HUDEP-2 (cell line): Measurements from ENCODE around the gene RAB14.
A peak's percentile ranks its signal among the peaks of the same experiment; 100 is the strongest.

Experiments
- DNase-seq, 76 experiments: peaks; one replicate each; lab custom pipeline; 2025; ENCODE audit not compliant: unreplicated experiment in 76 of 76; lab: John Stamatoyannopoulos, UW

The RAB14 gene

DNA sequence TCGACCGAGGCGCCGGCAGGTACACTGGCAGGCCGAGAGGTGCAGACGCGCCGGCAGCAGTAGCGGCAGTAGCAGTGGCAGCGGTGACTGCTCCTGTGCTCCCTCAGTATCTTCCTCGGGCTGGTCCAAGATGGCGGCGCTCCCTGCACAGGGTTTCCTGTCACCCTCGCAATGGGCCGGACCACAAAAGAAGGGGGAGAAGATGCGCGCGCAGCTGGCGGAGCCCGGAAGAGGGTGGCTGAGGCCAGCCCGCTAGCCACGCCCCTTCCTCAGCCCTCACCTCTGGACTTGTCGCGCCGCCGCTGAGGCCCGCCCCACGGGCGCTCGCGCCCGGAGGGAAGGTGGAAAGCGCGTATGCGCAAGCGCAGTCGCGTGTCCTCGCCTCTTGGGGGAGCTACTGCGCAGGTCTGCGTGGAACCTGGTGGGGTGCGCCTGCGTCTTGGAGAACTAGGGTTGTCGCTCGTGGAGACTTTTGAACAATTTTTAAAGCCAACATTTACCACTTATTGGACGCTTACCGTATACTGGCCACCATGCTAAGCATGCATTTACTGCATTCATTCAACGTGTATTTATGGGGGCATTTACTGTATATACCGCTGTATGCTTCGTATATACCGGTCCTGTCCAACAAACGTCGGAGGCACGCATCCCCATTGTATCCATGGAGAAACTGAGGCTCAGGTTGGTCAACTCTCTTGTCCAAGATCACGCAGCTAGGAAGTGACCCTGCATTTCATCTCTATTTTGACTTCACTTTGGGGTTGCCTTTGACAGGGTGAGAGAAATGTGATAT lies at the start of gene RAB14:
Gene RAB14 (minus strand): TSS at position 132 of the 796 bp plus-strand sequence. CDS start 8,457 bp downstream, outside the sequence.
- peak; percentile 61 to 99 (median 98) for DNase-seq

DNA sequence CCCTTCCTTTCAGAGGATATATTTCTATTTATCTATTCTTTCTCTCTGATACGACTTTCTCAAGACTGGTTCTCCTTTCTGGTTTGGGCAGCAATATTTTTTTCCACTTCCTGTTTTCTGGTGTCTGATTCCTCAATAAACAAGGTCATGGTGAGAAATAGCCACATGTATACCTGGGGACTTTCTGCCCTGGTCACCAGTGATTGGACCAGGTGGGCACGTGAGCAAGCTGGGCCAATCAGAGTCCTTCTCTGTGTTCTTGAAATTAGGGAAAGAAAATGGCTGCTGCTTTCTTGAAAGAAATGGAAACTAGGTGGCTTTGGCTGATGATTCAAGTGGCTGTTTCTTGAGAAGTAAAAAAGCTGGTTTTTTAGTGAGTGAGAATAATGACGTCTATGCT lies 47.9 kb upstream of the RAB14 start:
- DNase-seq, result no peak

DNA sequence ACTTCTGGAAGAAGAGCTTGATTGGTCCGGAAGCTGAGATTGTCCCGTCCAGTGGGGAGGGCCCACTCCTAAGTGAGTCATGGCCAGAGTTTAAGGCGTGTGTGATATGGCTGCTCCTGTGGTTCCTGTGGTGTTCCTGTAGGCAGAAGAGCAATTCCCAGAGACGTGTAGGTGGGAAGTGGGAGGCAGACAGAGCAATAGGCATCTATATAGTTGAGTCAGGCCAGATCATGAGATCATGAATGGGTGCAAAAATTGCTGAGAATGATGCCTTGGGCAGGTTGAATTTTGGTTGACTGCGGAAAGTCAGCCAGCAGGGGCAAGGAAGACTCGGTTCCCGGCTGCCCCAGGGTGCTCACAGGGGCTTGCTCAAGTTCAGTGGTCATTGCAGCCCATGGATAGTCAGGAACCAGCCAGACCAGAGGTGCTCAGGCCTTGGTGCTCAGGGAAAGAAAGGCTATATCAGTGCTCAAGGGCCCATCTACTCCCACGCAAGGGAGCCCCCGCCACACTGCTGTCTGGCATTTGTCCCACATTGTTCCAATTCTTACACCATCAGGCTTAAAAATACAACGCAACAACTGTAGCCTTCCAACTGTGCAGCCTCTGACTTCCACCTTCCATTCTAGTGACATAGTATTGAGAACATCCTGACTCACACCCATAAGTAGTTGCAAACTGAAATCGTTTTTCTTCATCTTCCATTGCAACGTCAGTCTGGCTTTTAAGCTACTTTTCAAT lies 45.3 kb upstream of the RAB14 start:
- no peak for DNase-seq

DNA sequence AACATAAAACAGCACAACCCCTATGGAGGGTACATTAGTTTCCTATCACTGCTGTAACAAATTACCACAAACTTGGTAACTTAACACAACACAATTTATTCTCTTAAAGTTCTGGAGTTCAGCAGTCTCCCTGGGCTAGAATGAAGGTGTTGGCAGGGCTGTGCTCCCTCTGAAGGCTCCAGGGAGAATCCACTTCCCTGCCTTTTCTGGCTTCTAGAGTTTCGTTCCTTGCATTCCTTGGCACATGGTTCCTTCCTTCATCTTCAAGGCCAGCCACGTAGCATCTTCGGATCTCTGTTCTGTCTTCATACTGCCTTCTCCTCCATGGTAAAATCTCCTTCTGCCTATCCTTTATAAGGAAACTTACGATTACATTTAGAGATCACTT lies 41.3 kb upstream of the RAB14 start:
- no peak for DNase-seq

DNA sequence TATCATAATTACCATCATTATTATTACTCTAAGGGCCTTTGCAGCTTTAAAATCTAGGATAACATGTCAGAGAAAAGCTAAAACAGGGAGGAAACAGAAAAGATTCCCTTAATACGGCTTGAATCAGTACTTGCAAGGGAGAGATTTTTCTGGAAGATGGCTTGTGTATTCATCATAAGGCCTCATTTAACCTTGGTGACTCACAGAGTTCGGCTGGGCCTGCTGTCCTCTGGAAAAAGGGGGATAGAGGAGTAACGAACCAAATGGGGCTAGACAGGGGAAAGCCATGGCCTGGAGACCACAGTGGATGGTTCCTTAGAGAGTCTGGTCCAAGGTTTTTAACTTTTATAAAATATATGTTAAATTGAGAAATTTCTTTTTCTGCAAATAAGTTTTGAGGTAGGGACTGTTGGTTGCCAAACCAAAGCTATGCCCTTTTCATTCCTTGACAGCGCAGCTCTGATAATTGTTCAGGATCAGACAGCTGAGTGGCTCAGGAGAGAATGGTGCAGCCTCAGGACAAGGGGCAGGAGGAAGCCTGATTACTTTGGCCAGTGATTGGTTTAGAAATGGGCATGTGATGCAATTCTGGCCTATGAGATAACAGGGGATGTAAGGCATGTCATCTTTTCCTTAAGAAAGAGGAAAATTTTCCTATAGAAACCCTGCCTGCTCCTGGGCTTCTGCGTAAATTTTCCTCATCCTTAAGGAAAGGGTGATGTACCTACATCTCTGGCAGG lies 40.7 kb upstream of the RAB14 start:
- DNase-seq, result no peak

DNA sequence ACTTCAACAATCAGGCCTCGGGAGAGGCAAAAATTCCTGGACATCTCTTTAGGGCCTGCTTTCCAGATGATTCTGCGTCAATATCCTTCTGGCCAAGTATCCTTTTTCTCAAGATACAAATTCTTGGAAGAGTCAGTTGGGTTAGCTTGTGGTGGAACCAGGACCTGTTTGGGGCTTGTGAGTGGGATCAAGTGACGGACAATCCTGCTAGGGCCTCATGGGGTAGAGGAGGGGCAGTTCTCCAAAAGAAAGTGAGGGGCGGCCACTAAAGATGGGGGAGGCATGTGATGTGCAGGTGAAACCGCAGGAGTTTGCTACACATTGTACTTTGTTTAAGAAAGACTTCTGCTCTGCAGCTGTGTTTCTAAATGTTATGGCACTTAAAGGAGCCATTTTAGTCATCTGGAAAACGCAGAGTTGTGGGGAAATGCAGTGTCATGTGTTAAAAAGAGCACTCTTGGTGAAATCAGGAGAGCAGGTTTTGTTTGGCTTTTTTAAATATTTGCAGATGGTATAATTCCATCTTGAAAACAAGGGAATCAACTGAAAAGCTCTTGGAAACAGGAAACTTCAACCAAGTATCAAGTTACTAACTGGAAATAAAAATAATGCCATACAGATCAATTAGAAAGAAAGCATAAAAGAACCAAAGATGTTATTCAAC lies 38.9 kb upstream of the RAB14 start:
- DNase-seq, result no peak

DNA sequence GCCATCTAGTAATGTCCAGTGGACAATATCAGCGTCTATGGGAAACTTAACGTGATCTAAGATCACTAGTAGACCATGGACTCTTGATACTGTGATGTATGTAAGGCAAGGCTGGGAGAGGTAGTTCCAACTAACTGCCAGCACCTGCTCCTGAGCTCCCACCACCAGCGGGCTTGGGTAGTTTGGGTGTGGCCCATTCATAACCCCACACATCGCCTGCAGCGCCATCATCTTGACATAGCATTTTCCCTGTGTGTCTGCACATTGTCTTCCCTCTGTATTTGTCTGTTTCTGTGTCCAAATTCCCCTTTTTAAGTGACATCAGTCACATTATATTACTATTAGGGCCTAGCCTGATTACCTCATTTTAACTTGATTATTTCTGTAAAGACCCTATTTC lies 38.2 kb upstream of the RAB14 start:
- no peak for DNase-seq

DNA sequence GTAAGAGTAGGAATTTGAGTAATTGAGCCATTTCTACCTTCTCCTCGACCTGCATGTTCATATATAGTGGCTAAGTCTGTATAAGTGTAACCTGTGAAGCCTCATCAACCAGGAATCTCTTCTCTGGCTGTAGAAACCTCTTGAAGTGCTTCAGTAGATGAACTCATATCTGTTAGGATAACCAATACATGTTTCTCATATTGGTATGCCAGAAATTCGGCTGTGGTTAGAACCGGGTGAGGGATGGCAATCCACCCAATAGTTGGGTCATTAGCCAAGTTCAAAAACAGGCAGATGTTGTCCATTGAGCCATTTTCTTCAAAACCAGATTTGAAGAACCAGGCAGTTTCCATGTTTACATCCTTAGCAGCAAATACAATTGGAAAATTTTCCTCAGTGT lies 37.4 kb upstream of the RAB14 start:
- DNase-seq, result no peak

DNA sequence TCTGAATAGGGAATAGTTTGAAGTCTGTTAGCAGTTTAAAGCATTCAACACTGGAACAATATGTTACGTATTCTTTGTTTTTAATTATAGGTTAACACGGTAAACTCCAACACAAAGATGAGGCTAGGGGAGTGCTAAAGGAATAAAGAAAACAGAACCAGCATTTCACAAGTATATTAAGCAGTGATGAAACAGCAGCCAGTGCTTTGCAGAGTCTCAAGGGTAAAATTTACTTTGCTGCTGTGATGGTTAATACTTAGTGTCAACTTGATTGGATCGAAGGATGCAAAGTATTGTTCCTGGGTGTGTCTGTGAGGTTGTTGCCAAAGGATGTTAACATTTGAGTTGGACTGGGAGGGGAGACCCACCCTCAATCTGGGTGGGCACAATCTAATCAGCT lies 36.2 kb upstream of the RAB14 start:
- no peak for DNase-seq

DNA sequence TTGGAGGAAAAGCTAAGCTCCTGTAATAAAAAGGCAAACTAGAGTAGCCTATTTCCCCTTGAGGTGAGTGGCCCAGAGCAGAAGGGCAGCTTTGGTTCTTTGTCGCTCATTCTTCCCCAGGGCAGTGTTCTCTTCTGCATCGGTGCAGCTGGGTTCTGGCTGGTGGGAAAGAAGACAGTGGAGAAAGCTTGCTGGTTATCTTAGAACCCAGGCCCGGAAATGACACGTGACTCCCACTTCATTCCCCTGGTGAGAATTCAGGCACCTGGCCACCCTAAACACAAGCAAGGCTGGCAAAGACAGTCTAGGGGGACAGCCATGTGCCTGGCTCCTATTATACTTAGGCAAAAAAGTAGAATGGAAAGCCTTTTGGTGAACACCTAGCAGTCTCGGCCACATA lies 33.8 kb upstream of the RAB14 start:
- DNase-seq, result no peak

DNA sequence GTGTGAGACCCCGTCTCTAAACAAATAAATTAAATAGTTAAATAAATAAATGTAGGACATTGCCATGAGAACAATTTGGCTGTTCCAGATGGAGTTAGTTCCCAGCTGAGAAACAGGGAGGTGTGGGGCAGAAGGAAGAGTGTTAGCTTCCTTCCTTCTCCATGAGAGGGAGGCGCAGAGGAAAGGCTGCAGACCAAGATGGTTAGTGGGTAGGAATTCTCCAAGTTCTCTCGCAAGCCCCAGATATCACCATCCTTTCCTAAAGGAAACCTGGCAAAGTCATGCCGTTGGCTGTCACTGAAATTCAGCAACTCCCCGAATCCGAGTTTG lies 33.1 kb upstream of the RAB14 start:
- DNase-seq, result no peak

DNA sequence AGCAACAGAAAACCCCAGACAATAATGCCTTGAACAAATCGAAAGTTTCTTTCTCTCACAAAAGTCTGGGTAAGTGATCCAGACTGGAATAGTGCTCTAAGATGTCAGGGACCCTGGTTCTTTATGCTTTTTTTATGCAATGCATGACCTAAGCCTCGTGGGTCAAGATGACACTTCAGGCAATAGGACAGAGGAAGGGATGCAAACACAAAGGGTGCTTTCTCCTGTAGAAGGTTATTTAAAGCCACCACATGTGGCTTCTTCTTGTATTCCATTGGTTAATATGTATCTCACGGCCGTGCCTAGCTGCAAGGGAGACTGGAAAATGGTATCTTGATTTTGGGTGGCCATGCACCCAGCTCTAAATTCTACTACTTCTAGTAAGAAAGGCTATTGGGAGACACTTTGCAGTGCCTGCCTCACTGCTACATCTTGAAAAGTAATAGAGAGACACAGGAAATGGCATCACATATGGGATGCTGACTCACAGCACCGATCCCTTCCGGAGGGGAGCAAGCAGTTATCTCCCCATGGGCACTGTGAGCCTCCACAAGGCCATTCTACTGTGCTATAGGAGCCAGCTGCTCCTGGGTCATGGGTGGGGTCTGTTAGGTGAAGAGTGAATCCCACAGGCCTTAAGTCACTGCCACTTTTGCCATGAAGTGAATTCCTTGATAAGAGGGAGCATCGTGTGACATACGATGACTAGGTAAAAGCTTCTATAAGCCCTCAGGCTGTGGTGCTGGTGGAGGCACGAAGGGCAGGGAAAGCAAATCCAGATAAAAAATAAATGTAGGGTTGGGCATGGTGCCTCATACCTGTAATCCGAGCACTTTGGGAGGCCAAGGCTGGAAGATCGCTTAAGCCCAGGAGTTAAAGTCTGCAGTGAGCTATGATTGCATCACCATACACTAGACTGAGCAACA lies 32.5 kb upstream of the RAB14 start:
- DNase-seq, result no peak

DNA sequence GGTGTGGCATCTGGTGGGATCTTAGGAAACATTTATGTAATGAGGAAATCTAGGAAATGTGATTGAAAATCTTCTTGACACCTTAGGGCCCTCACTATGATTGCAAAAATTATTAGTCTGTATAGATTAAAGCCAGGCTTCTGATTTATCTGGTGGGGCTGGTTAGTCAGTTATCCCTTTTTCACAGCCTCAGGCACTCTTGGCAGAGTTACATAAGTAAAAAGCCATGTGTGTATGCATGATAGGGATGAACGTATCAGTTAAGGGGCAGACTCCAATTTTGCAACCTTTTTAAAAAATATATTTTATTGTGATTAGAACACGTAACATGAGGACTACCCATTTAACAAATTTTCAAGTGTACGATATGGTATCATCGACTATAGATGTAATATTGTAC lies 30.6 kb upstream of the RAB14 start:
- peak in 1 of 76 experiments; percentile 16 for DNase-seq

DNA sequence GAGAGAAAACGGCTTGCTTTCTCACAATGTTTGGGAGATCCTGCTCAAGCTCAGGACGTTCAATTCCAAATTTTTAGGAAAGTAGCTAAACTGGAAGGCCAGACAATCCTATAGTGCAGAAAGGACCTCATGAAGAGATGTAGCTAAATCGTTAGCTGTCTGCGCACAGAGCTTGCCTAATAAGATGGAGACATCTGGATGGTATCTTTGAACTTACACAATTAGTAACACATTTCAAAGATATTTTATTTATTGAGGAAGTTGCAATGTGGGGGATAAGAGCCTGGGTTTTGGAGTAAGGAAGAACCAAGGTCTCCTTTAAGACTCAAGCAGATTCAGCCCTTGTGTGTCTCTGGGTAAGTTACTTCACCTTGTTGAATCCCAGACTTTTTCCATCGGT lies 28.6 kb upstream of the RAB14 start:
- DNase-seq, result no peak

DNA sequence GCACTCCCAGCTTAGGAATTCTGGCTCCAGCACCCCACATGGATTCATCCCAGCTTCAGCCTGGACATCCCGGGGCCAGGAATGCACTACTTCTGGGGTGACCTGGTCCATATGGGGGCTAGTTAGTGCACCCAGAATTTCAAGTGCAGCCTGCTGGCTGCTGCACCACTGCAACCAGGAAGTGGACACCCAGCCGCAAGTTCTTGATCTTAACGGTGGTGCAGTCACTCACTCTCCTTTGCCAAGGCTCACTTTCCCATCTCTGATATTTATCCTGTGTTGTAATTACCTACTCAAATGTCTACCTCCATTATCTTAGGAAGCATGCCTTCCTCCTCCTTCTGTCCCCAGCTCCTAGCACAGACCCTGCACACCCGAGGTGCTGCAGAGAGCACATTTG lies 26.2 kb upstream of the RAB14 start:
- no peak for DNase-seq

DNA sequence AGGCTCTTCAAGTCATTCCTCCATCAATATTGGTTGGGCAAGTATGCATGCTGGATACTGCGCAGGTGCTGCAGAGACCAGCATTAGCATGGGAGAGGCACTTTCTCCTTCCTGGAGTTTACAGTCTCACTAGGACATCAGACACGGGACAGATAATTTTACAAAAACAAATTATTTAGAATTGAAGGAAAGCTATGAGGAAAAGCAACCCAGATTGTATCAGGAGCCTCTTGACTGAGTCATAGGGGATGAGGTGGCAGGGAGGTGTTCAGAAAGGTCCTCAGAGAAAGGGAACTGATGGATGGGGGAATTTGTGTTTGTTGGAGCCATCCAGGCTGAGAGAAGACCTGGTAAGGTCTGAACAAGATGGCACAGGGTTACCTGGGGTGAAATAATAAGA lies 24.5 kb upstream of the RAB14 start:
- no peak for DNase-seq

DNA sequence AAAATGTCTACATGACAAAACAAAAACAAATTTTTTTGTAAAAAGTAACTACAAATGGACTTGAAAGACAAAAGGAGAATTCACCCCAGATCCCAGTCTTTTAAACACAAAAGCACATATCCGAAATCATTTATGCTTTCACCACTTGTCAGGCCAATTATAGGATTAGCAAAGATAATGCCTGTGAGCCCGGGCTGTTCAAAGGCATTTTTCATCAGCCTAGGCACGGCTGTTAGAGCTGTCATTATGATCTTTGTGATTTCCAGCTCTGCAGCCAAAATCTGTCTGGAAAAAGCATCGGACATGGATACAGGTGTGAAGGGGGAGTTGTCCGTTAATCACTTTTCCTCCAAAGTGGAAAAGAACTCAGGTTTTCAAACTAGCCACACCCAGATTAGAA lies 23.6 kb upstream of the RAB14 start:
- no peak for DNase-seq

DNA sequence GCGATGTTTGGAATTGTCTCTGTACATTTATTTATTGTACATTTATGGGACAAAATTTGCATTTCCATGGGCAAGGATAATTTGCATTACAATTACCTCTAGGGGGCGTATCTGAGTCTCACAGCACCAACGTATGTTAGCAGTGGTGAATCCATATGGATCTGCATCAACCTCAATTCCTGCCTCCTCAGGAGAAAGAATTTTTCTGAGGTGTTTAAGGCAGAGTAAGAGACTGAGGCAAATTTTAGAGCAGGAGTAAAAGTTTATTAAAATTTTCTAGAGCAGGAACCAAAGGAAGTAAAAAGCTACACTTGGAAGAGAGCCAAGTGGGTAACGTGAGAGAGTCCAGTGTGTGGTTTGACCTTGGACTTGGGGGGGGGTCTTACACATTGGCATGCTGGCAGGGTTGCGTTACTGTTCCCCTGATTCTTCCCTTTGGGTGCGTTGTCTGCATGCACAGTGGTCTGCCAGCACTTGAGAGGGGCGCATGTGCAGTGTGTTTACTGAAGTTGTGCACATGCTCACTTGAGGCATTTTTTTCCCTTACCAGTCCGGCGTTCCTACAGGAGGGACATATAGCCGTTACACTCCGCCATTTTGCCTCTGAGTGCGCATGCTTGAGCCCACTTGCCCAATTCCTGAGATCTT lies 21.0 kb upstream of the RAB14 start:
- peak in 28 of 76 experiments; percentile 4 to 63 (median 38) for DNase-seq

DNA sequence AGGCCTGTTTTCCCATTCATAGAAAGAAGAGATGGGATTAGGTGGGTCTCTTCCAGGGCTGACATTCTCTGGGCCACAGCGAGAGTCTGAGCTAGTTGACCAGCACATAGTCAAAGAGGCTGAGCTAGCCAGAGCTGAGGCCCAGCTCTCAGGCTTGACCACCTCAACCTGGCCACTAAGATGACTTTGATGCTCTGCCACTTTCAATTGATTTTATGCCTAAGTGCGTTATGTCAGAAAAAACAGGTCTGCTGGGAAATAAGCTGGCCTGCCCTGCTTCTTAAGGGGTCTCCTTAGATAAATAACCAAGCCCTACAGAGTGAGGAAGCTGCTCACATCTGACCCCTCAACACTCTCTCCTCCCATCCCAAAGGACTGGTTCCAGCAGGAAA lies 20.0 kb upstream of the RAB14 start:
- DNase-seq, result no peak
